ENCODE results near the gene CIART. TPM values are rescaled to one million over a fixed set of nuclear protein-coding genes. Genes with fewer than 3 reads are reported as not detected.
"Not testable (repeated sequence)": the region's sequence is repeated elsewhere in the genome, so short reads cannot be mapped to it uniquely, and the experiment has no call there.

CIART gene
- polyA plus RNA-seq, 1 experiment, result 9.4 TPM

DNA sequence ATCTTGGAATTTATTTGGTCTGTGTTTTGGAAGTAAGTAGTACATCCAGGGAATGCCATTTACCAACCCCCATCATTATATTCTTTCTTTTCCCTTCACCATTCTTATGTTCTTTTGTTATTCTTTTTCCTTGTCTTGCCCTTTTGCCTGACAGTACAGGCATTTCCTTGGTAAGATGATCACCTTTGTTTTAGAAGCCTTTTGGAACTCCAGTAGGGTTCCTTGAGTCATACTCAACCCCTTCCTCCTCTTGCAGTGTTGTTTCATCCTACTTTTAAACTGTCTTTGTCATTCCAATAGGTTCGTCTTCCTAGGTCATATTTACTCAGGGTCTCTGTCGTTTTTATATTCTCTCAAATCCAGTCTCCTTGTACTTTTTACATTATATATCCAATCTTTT lies 20.5 kb downstream of the CIART start:
- CTCF ChIA-PET, result no interaction called here
- POLR2A ChIA-PET, result no interaction called here

DNA sequence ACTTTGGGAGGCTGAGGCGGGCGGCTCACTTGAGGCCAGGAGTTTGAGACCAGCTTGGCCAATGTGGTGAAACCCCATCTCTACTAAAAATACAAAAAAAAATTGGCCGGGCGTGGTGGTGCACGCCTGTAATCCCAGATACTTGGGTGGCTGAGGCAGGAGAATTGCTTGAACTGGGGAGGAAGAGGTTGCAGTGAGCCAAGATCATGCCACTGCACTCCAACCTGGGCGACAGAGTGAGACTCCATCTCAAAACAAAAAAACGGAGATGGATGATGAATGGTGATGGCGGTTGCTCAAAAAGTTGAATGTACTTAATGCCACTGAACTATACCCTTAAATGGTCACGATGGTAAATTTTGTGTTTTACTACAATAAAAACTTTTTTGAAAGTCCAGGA lies 26.2 kb downstream of the CIART start:
- CTCF ChIA-PET; H3K27ac ChIP-seq (ENCODE audit: low read depth, low read length); H3K27me3 ChIP-seq (ENCODE audit: control insufficient read depth, insufficient read depth, low read length); POLR2A ChIA-PET; DNase-seq (ENCODE audit: low read depth, low spot score); H3K9me3 ChIP-seq (ENCODE audit: control insufficient read depth, insufficient read depth, low read length); H3K4me3 ChIP-seq (ENCODE audit: low read depth, low read length): not testable (repeated sequence)

More for the DNA sequence above, 20.5 kb downstream of the CIART start:
- DNase-seq (ENCODE audit: low read depth, low spot score), result no peak
- Histone ChIP-seq H3K27me3 (ENCODE audit: control insufficient read depth, insufficient read depth, low read length) (no peaks in the 10 kb centered on the region), H3K4me3 (ENCODE audit: low read depth, low read length) (no peak overlapping the region), H3K27ac (ENCODE audit: low read depth, low read length) (no peak overlapping the region), H3K9me3 (ENCODE audit: control insufficient read depth, insufficient read depth, low read length) (no peaks in the 10 kb centered on the region)
- TF ChIP-seq, protein P1, sequence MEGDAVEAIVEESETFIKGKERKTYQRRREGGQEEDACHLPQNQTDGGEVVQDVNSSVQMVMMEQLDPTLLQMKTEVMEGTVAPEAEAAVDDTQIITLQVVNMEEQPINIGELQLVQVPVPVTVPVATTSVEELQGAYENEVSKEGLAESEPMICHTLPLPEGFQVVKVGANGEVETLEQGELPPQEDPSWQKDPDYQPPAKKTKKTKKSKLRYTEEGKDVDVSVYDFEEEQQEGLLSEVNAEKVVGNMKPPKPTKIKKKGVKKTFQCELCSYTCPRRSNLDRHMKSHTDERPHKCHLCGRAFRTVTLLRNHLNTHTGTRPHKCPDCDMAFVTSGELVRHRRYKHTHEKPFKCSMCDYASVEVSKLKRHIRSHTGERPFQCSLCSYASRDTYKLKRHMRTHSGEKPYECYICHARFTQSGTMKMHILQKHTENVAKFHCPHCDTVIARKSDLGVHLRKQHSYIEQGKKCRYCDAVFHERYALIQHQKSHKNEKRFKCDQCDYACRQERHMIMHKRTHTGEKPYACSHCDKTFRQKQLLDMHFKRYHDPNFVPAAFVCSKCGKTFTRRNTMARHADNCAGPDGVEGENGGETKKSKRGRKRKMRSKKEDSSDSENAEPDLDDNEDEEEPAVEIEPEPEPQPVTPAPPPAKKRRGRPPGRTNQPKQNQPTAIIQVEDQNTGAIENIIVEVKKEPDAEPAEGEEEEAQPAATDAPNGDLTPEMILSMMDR (IDR thresholded peaks at IDR 0.05; ENCODE audit: low read depth, low read length), result no peak

DNA sequence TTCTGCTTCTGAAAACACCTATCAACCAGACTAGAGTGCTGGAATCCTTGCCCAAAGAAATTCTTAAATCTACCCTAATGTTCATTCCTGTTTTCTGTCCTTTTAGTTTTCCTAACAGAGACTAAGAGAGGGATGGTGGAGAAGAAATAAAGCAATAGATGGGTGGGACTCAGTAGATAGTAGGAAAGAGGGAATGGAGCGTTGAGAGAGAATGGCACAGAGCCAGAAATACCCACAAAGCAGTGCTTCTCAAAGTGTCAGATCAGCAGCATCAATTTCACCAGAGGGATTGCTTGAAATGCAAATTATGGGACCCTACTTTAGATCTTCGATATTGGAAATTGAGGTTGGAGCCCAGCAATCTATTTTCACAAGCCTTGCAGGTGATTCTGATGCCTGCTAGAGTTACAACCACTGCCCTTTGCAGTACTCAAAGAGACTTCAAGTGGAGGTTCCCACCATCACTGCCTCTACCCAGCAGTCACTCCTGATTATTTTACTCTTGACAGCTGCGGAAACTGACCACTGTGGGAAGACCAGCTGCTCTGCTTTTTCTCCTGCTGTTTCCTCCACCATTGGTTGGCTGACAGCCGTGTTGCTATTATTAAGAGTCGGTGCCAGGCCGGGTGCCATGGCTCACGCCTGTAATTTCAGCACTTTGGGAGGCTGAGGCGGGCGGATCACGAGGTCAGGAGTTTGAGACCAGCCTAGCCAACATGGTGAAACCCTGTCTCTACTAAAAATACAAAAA lies 27.6 kb downstream of the CIART start:
- H3K27me3 ChIP-seq (ENCODE audit: control insufficient read depth, insufficient read depth, low read length), result no peaks in the 10 kb centered on the region
- H3K9me3 ChIP-seq (ENCODE audit: control insufficient read depth, insufficient read depth, low read length), result no peaks in the 10 kb centered on the region
- TF ChIP-seq, protein P1 (IDR thresholded peaks at IDR 0.05; ENCODE audit: low read depth, low read length), result no peak
- ChIA-PET CTCF (no interaction called here), POLR2A (interaction anchor here (0.7 kb wide), 1 partner anchor 47 kb away, joined by 5 read pairs; no protein-coding TSS in a partner anchor)
- no peak overlapping the region for H3K4me3 ChIP-seq (ENCODE audit: low read depth, low read length)
- no peak overlapping the region for H3K27ac ChIP-seq (ENCODE audit: low read depth, low read length)
- no peak for DNase-seq (ENCODE audit: low read depth, low spot score)

DNA sequence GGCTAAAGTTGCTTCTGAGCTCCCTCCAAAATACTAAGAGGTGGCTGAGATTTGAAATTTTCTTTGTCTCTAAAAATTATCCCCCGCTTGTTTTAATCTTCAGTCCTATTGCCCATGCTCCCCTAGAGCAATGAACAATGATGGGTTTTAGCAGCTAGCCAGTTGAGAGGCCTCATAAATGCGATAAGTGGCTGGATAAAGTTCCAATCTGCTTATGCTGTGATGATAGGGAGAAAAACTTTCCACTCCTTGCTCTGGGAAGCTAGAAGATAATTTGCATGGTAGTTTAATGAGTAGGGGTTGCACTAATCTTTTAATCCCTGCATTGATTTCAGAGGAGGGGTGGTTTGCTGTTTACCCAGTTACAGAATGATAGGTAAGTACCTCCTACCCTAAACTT lies 29.4 kb downstream of the CIART start:
- ChIA-PET POLR2A (no interaction called here), CTCF (no interaction called here)
- TF ChIP-seq, protein P1 (IDR thresholded peaks at IDR 0.05; ENCODE audit: low read depth, low read length), result no peak
- DNase-seq (ENCODE audit: low read depth, low spot score), result no peak
- Histone ChIP-seq H3K27me3 (ENCODE audit: control insufficient read depth, insufficient read depth, low read length) (no peaks in the 10 kb centered on the region), H3K4me3 (ENCODE audit: low read depth, low read length) (no peak overlapping the region), H3K27ac (ENCODE audit: low read depth, low read length) (no peak overlapping the region), H3K9me3 (ENCODE audit: control insufficient read depth, insufficient read depth, low read length) (no peaks in the 10 kb centered on the region)

DNA sequence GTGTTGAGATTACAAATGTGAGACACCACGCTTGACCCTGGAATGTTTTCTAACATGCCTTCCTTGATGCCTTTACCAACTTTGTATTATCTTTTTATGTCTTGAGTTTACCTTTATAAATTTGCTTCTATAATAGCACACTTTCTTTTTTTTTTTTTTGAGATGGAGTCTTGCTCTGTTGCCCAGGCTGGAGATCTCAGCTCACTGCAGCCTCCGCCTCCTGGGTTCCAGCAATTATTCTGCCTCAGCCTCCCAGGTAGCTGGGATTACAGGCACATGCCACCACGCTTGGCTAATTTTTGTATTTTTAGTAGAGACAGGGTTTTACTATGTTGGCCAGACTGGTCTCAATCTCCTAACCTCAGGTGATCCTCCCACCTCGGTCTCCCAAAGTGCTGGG lies 32.3 kb downstream of the CIART start:
- POLR2A ChIA-PET, result interaction anchor here (0.6 kb wide), 1 partner anchor 37 kb away, joined by 3 read pairs; no protein-coding TSS in a partner anchor
- not testable (repeated sequence) for H3K9me3 ChIP-seq (ENCODE audit: control insufficient read depth, insufficient read depth, low read length); H3K27me3 ChIP-seq (ENCODE audit: control insufficient read depth, insufficient read depth, low read length); H3K27ac ChIP-seq (ENCODE audit: low read depth, low read length); DNase-seq (ENCODE audit: low read depth, low spot score); H3K4me3 ChIP-seq (ENCODE audit: low read depth, low read length)
- CTCF ChIA-PET, result interaction anchor here (1.4 kb wide), 1 partner anchor 58 kb away, joined by 3 read pairs; no protein-coding TSS in a partner anchor

DNA sequence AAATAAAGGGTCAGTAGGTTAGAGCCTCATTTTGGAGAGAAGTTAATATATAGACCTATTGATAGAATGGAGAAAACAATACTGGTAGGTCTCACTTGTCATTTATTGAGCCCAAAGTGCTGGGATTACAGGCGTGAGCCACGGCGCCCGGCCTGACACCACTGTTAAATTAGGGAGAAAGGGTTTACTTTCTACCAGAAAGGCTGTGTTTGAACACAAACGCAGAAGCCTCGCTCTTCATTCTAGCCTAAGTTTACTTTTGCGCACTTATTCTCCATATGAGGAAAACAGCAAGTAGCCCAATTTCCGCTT lies 38.3 kb downstream of the CIART start:
- TF ChIP-seq, protein P1 (IDR thresholded peaks at IDR 0.05; ENCODE audit: low read depth, low read length), result no peak
- DNase-seq (ENCODE audit: low read depth, low spot score), result no peak
- ChIA-PET POLR2A (interaction anchor here (0.7 to 1.4 kb wide), 3 partner anchors 30 to 48 kb away, joined by 3 to 5 read pairs (median 3); partner anchors contain the start of genes C1orf54 and RPRD2), CTCF (interaction anchor here (3.0 kb wide), 1 partner anchor 65 kb away, joined by 10 read pairs; no protein-coding TSS in a partner anchor)
- peaks cover 4% of the 10 kb centered on the region; the same call in 1 of the 2 replicates for H3K9me3 ChIP-seq (ENCODE audit: control insufficient read depth, insufficient read depth, low read length)
- H3K27ac ChIP-seq (ENCODE audit: low read depth, low read length), result no peak overlapping the region
- H3K4me3 ChIP-seq (ENCODE audit: low read depth, low read length), result peak overlapping the region; percentile 31
- no peaks in the 10 kb centered on the region for H3K27me3 ChIP-seq (ENCODE audit: control insufficient read depth, insufficient read depth, low read length)

Measured in AG04450 (cell line).